ENCODE measurements around the gene GFER.

The GFER gene

GRCh38 chr16:1991588-1991947 lies 7.6 kb downstream of the GFER start:
- H3K36me3 ChIP-seq = peaks cover 15% of the 10 kb centered on the region
- no peak for TF ChIP-seq CTCF (IDR thresholded peaks at IDR 0.05; ENCODE audit: low read depth, low read length)
- H3K9me3 ChIP-seq (ENCODE audit: severe bottlenecking) = no peaks in the 10 kb centered on the region
- H3K27ac ChIP-seq = no peak overlapping the region
- no peak for DNase-seq
- H3K4me3 ChIP-seq (ENCODE audit: low read depth, low read length) = no peak overlapping the region
- H3K27me3 ChIP-seq (ENCODE audit: insufficient read depth, low read depth, severe bottlenecking) = no peaks in the 10 kb centered on the region

- Histone ChIP-seq H3K9me3 (ENCODE audit: severe bottlenecking) (no peaks in the 10 kb centered on the region), H3K4me3 (ENCODE audit: low read depth, low read length) (no peak overlapping the region), H3K27ac (no peak overlapping the region), H3K27me3 (ENCODE audit: insufficient read depth, low read depth, severe bottlenecking) (no peaks in the 10 kb centered on the region), H3K36me3 (peaks cover 15% of the 10 kb centered on the region)
- TF ChIP-seq CTCF (IDR thresholded peaks at IDR 0.05; ENCODE audit: low read depth, low read length) = no peak
- no peak for DNase-seq
Measured at GRCh38 chr16:1991948-1992703, 8.1 kb downstream of the GFER start.

GRCh38 chr16:1992704-1993317 lies 8.8 kb downstream of the GFER start:
- H3K9me3 ChIP-seq (ENCODE audit: severe bottlenecking) = no peaks in the 10 kb centered on the region
- DNase-seq = no peak
- TF ChIP-seq CTCF (IDR thresholded peaks at IDR 0.05; ENCODE audit: low read depth, low read length) = no peak
- no peak overlapping the region for H3K27ac ChIP-seq
- no peaks in the 10 kb centered on the region for H3K27me3 ChIP-seq (ENCODE audit: insufficient read depth, low read depth, severe bottlenecking)
- H3K4me3 ChIP-seq (ENCODE audit: low read depth, low read length) = no peak overlapping the region
- peaks cover 18% of the 10 kb centered on the region for H3K36me3 ChIP-seq

GRCh38 chr16:1993731-1994131 lies 9.7 kb downstream of the GFER start:
- H3K36me3 ChIP-seq = peaks cover 24% of the 10 kb centered on the region
- no peak for TF ChIP-seq CTCF (IDR thresholded peaks at IDR 0.05; ENCODE audit: low read depth, low read length)
- no peak overlapping the region for H3K4me3 ChIP-seq (ENCODE audit: low read depth, low read length)
- no peaks in the 10 kb centered on the region for H3K27me3 ChIP-seq (ENCODE audit: insufficient read depth, low read depth, severe bottlenecking)
- no peak overlapping the region for H3K27ac ChIP-seq
- no peak for DNase-seq
- H3K9me3 ChIP-seq (ENCODE audit: severe bottlenecking) = no peaks in the 10 kb centered on the region

- no peaks in the 10 kb centered on the region for H3K9me3 ChIP-seq (ENCODE audit: severe bottlenecking)
- H3K27ac ChIP-seq = no peak overlapping the region
- no peaks in the 10 kb centered on the region for H3K27me3 ChIP-seq (ENCODE audit: insufficient read depth, low read depth, severe bottlenecking)
- H3K36me3 ChIP-seq = peaks cover 61% of the 10 kb centered on the region
- no peak for DNase-seq
- H3K4me3 ChIP-seq (ENCODE audit: low read depth, low read length) = no peak overlapping the region
- TF ChIP-seq CTCF (IDR thresholded peaks at IDR 0.05; ENCODE audit: low read depth, low read length) = no peak
Measured at GRCh38 chr16:1997494-1998359, 13.7 kb downstream of the GFER start.
